Ishikawa (cell line): ENCODE measurements around the gene ARHGAP36.

ENCODE experiments used
- CEBPB ChIP-seq: IDR thresholded peaks from 2 replicates; pipeline ENCODE4 v1.6.1; 2012
- MAX ChIP-seq: IDR thresholded peaks from 2 replicates; pipeline ENCODE4 v1.6.1; 2012
- RAD21 ChIP-seq: IDR thresholded peaks from 2 replicates; pipeline ENCODE4 v1.6.1; 2012; ENCODE audit warnings: low read depth
- ZBTB7A ChIP-seq: IDR thresholded peaks from 2 replicates; pipeline ENCODE4 v1.6.1; 2012; ENCODE audit warnings: low read depth

DNA sequence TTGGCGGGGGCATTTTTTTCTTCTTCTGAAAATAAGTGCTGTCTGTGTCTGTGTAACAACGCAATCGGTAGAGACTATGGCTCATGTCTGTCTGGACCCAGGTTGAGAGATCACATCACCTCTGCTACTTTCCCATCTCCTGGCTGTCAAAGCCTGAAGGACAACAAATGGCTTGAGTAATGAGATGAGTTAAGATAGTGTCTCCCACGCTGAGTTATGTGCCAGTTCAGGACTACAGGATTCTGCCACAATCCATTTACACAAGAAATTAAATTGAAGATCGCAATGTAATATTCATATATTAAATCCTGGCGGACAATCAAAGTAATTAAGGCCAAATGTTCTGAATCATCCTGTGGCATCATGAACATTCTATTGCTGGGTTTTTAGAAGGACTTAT is 16.5 kb upstream of the ARHGAP36 start:
- TF ChIP-seq ZBTB7A (no peak), MAX (no peak), RAD21 (no peak), CEBPB (no peak)
